Effector CD4-positive, alpha-beta T cell (primary cell): ENCODE measurements around the gene HECTD4.
"Not testable (repeated sequence)": the region's sequence is repeated elsewhere in the genome, so short reads cannot be mapped to it uniquely, and the experiment has no call there.

Source experiments
- DNase-seq: peaks from one replicate; pipeline ENCODE4 v3.0.0-alpha.2; 2020

Gene HECTD4

GRCh38 chr12:112172556-112173324 is 209.5 kb downstream of the HECTD4 start:
- DNase-seq, result no peak

DNA sequence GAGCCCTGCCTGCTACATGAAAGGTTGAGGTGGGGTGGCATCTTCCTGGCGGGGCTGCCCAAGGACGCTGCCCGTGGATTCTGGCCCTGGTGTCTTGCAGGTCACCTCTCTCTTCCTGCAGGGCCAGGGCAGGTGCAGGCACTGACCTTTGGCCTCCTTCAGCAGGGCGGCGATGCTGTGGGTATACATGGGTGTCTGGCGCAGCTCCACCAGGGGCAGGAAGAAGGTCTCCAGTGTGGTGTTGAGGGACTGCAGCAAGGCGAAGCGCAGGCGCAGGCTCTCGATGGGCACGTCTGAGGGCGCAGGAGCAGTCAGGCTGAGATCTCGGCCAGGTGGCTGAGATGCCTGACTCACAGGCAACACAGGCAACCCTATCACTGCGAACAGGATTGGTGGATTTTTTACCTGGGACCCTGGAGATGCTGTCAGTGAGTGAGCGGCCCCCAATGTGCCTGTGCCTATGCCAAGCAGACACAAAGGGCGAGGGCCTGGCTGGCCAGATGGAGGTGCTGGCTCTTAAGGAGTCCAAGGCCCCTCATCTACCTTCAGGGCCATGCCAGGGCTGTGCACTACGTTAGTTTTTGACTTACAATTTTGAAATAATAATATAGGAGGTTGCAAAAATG is 211.1 kb downstream of the HECTD4 start:
- DNase-seq, result no peak

DNA sequence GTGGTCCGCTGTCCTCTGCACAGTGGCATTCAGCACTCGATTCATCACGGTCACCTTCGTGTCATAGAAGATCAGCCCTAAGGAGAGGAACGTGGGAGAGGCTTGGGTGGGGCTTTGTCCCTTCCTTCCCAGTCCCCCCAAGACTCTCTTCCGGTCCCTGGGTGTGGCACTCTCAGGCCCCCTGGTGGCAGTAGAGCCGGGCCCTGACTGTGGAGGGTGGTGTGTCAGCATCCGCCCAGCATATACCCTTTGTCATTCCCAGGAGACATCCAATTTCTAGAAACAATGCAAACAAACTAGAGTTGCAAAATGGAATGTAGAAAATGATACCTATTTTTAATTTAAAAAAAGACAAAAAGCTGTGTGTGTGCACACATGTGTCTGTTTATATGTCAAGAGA is 211.9 kb downstream of the HECTD4 start:
- DNase-seq, result no peak

DNA sequence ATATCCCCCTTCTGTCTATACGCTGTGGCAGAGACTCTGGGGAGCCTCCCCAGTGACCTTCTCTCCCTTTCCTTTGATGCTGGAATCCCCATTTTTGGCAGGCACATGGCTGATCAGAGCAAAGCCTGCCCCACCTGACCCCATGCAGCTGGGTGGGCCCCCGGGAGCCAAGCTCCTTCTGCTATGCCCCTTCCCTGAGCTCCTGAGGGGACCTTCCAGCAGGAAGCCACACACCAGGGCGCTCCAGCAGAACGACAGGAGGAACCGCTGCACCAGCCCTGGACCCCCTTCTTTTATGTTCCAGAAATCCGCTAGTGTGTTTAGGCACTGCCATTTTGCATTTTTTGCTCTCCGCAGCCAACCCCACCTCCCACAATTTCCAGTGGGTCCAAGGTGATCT is 212.3 kb downstream of the HECTD4 start:
- DNase-seq, result no peak

- no peak for DNase-seq
Observed at GRCh38 chr12:112169161-112169872, 212.9 kb downstream of the HECTD4 start.

GRCh38 chr12:112168561-112168971 is 213.7 kb downstream of the HECTD4 start:
- DNase-seq, result no peak

DNA sequence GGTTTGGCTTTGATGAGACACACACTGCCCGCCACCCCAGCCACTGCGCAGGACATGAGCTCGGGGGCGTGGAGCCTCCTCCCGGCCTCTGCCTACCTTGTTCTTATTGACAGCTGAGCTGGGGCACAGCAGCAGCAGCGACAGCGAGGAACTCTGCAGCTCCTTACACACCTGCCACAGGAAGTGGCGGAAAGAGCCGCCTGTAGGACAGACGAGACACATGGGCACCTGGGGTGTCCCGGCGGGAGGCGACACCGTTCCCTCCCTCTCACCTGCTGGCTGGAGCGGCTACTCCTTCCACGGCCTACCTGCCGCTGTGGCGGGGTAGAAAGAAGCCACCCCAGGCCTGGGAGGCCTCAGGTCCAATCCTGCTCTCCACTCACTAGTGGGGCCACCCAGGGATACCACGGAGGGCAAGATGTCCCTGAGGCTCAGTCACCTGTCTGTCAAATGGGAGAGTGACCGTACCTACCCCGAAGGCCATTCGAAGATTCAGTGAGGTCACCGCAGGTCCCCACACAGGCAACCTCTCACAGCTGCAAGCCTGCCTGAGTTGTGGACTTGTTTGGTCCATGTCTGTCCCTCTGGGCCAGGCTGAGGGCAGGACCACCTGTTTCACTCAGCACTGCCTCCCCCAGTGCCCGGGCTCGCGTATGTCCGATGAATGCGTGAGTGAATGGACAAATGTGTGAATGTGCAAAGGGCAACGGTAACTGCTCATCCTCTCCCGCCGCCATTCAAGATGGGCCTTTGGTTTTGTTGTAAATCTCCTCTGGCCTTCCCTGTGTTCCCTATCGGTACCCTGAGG is 214.3 kb downstream of the HECTD4 start:
- DNase-seq, result no peak

DNA sequence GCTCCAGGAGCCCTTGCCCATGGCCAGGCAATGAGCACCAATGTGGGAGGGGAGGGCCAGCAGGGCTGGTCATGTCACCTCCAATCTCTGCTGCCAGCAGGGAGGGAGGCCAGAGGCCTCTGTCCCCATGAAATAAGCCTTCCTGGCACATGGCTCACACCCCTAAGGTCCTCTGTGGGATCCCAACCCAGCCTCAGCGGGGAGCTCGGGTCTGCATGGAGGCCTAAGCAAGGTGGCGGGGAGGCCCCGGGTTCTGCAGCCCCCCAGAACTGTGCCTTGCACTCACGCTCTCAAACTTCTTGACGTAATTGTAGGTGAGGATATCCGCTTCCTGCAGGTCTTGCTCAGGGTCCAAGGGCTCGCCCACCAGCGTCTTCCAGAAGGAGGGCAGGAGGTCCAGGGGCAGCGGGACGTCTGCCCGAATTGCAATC is 215.2 kb downstream of the HECTD4 start:
- DNase-seq, result no peak

DNA sequence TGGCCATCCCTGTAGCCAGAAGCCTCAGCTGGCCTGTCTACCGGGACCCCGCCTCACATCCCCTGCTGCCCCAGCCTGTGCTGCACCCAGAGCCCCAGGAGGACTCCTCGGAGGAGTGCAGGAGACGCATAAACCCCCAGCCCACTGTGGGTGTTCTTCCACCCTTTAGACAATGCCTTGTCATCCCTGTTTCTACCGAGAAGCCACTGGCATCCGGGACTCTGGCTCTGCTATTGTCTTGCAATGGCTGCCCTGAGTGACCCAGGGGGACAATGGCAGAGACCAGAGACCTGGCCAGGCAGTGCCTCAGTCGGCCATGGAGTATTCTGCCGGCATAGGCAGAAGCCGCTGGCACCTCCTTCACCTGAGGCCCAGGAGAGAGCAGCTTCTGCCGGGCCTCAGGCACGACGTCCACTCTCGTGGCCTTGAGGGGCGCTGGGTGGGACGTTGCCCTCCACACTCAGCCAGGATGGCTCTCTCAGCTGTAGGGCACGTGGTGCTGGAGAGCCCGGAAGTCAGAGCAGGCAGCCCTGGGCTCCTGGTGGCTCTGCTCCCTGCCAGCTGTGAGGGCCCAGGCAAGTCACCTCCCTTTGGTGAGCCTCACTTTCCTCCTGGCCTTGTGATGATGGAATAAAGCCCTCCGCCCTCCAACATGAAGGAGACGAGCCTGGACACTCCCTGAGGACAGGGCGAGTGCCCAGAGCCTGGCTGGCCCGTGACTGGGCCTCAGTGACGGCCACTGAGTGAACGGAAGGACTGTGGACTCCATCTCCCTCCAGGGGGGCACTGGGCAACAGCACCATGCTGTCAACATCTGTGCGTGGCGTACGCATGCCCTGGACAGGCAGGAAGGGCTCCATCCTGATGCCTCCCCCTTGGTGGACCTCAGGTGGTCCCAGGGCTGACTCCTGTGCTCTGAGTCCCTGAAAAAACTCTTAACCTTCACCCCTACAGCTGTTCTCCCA is 215.9 kb downstream of the HECTD4 start:
- DNase-seq, result no peak

GRCh38 chr12:112165624-112166023 is 216.6 kb downstream of the HECTD4 start:
- no peak for DNase-seq

- no peak for DNase-seq
Observed at GRCh38 chr12:112164011-112164660, 218.1 kb downstream of the HECTD4 start.

GRCh38 chr12:112163471-112163991 is 218.7 kb downstream of the HECTD4 start:
- DNase-seq, result no peak

DNA sequence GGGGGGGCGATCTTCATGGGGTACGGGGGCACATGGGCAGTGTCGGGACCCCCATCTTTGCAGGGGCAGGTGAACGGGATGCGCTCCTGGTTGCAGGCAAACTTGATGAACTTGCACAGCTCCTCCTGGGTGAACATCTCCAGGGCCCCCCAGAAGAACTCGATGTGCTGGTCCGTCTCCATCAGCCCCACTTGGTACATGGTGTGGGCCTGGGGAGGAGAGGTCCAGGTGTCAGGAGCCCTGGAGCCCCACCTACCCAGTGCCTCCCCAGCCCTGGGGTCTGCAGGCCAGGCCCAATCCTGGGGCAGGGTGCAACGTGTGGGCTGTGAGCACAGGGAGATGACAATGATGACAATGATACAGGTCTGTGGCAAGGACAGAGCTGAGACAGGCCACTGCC is 219.2 kb downstream of the HECTD4 start:
- DNase-seq, result no peak

GRCh38 chr12:112162241-112162790 is 219.9 kb downstream of the HECTD4 start:
- DNase-seq, result no peak

GRCh38 chr12:112161711-112162110 is 220.5 kb downstream of the HECTD4 start:
- no peak for DNase-seq

DNA sequence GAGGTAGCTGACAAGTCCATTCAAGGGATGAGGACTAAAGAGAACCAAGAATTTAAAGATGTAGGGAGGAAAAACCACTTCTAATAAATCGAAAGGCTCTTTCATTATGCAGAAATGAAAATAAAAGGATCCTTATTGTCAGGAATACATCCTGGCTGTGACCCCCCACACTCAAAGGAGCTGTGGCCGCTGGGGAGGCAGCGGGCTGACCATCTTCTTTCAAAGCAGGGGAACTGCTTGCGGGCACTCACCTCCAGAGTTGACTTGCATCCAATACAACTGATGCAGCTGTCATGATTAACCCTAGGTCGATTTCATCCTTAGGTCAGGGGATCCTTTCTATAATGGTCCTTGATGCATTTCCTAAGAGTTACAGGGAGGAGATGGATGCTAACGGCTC is 221.6 kb downstream of the HECTD4 start:
- no peak for DNase-seq

GRCh38 chr12:112159146-112159541 is 223.1 kb downstream of the HECTD4 start:
- no peak for DNase-seq

DNA sequence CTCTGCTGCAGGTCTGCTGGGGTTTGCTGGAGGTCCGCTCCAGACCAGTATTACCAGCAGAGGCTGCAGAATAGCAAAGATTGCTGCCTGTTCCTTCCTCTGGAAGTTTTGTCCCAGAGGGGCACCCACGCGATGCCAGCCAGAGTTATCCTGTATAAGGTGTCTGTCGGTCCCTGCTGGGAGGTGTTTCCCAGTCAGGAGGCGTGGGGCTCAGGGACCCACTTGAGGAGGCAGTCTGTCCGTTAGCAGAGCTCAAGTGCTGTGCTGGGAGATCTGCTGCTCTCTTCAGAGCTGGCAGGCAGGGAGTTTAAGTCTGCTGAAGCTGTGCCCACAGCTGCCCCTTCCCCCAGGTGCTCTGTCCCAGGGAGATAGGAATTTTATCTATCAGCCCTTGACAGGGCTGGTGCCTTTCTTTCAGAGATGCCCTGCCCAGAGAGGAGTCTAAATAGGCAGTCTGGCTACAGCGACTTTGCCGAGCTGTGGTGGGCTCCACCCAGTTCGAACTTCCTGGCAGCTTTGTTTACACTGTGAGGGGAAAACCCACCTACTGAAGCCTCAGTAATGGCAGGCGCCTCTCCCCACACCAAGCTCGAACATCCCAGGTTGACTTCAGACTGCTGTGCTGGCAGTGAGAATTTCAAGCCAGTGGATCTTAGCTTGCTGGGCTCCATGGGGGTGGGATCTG is 223.6 kb downstream of the HECTD4 start:
- not testable (repeated sequence) for DNase-seq

GRCh38 chr12:112153893-112154219 is 228.4 kb downstream of the HECTD4 start:
- DNase-seq, result no peak
